ENCODE data around the gene SARDH. TPM values are rescaled to one million over a fixed set of nuclear protein-coding genes. Genes with fewer than 3 reads are reported as not detected.

SARDH gene
- total RNA-seq, 2 donors from 2014 or later, result 20.2 to 61.0 TPM

GRCh38 chr9:133772581-133772980, 34.4 kb upstream of the SARDH start:
- H3K4me3 ChIP-seq, result no peak overlapping the region
- peak in 3 of 4 donors; percentile 19 to 28 (median 20) for DNase-seq
- peaks cover 35% of the 10 kb centered on the region for H3K4me1 ChIP-seq
- peaks cover 5 to 27% of the 10 kb centered on the region in 2 donors for H3K36me3 ChIP-seq (replicated peaks in 1 of 2; ENCODE audit: insufficient read depth in 1 of 2, low read depth in 2 of 2)
- no peak for ATAC-seq
- TF ChIP-seq CTCF (IDR thresholded peaks at IDR 0.05) (no peak), POLR2A (IDR thresholded peaks at IDR 0.05) (no peak)
- peak overlapping the region in 3 of 4 donors; percentile 49 to 94 (median 93) for H3K27ac ChIP-seq
- no peaks in the 10 kb centered on the region for H3K27me3 ChIP-seq
- no peaks in the 10 kb centered on the region for H3K9me3 ChIP-seq
- intact Hi-C loops (cut with DNase I), result no loop called here
- 56 to 73% methylated on average over 5 to 7 of the region's 7 CpGs for WGBS, 2 donors

- peak overlapping the region; percentile 11 to 94 (median 71) for H3K27ac ChIP-seq
- TF ChIP-seq POLR2A (IDR thresholded peaks at IDR 0.05), result peak in 1 of 3 donors; percentile 6
- TF ChIP-seq CTCF (IDR thresholded peaks at IDR 0.05), result no peak
- H3K9me3 ChIP-seq, result no peaks in the 10 kb centered on the region
- H3K4me1 ChIP-seq, result peaks cover 35% of the 10 kb centered on the region
- ATAC-seq (no peak), DNase-seq (peak in 3 of 4 donors; percentile 21 to 23 (median 22))
- H3K4me3 ChIP-seq, result no peak overlapping the region
- peaks cover 5 to 24% of the 10 kb centered on the region in 2 donors for H3K36me3 ChIP-seq (replicated peaks in 1 of 2; ENCODE audit: insufficient read depth in 1 of 2, low read depth in 2 of 2)
- 47 to 49% methylated on average over 19 to 26 of the region's 26 CpGs for WGBS, 2 donors
- intact Hi-C loops (cut with DNase I), result no loop called here
- H3K27me3 ChIP-seq, result no peaks in the 10 kb centered on the region
Observed at GRCh38 chr9:133771486-133772482, 33.6 kb upstream of the SARDH start.

GRCh38 chr9:133770076-133770777, 32.1 kb upstream of the SARDH start:
- peak; percentile 12 for ATAC-seq
- peaks cover 0 to 18% of the 10 kb centered on the region in 2 donors for H3K36me3 ChIP-seq (replicated peaks in 1 of 2; ENCODE audit: insufficient read depth in 1 of 2, low read depth in 2 of 2)
- 30 to 45% methylated on average over 3 to 16 of the region's 16 CpGs for WGBS, 2 donors

More at GRCh38 chr9:133770076-133770777, 32.1 kb upstream of the SARDH start:
- Histone ChIP-seq H3K4me1 (peaks cover 35% of the 10 kb centered on the region), H3K9me3 (no peaks in the 10 kb centered on the region), H3K27ac (peak overlapping the region; percentile 84 to 94 (median 92)), H3K4me3 (no peak overlapping the region), H3K27me3 (no peaks in the 10 kb centered on the region)
- DNase-seq, result peak; percentile 40 to 73 (median 50)
- TF ChIP-seq CTCF (IDR thresholded peaks at IDR 0.05) (peak in 1 of 7 experiments; percentile 8), POLR2A (IDR thresholded peaks at IDR 0.05) (peak in 1 of 3 donors; percentile 33)
- intact Hi-C loops (cut with DNase I), result no loop called here
